Caco-2 (cell line): ENCODE results near the gene EHBP1. TPM values are rescaled to one million over a fixed set of nuclear protein-coding genes. Genes with fewer than 3 reads are reported as not detected.

ENCODE experiments used
- BruUV-seq: library from RNA; stranded (reverse); fragments of 400-500 nt; replicated peaks from 2 replicates; lab custom pipeline; 2021; lab: Mats Ljungman, UMichigan
- CTCF ChIA-PET: fragments of 300-600 bp; sonication (Branson Sonifier 250); formaldehyde crosslinking; loops from one replicate; lab custom pipeline; 2022; ENCODE audit warnings: antibody characterized with exemption; lab: Charles Lee
- POLR2A ChIA-PET: fragments of 300-600 bp; sonication (Branson Sonifier 250); formaldehyde crosslinking; loops from one replicate; lab custom pipeline; 2022; ENCODE audit warnings: antibody characterized with exemption; lab: Charles Lee
- DNase-seq, 2 experiments: peaks; one replicate each; pipeline versions ENCODE4 v3.0.0 to v3.0.0-alpha.2; 2020 to 2022
- H3K27me3 ChIP-seq: replicated peaks from 2 replicates; pipeline ENCODE4 v1.6.0; 2011; ENCODE audit warnings: low read length; ENCODE audit not compliant: control insufficient read depth, insufficient read depth
- H3K36me3 ChIP-seq: 2 replicates; pipeline ENCODE4 v1.5.1; 2011; ENCODE audit warnings: low read length; ENCODE audit not compliant: control insufficient read depth, insufficient read depth
- H3K4me1 ChIP-seq: fragments of 250-450 bp; sonication (Bioruptor Pico); 2 replicates; pipeline ENCODE4 v1.5.1; 2020; ENCODE audit warnings: mild to moderate bottlenecking
- H3K4me3 ChIP-seq: 2 replicates; pipeline ENCODE4 v1.5.1; 2011; ENCODE audit warnings: low read depth, mild to moderate bottlenecking, control low read depth, low read length
- H3K9me3 ChIP-seq: fragments of 250-450 bp; sonication (Bioruptor Pico); 2 replicates; pipeline ENCODE4 v1.5.1; 2020; ENCODE audit warnings: mild to moderate bottlenecking, moderate library complexity
- H3K27ac Mint-ChIP-seq: one replicate; pipeline ENCODE4 v1.8.0; 2022; ENCODE audit warnings: mixed read lengths; ENCODE audit not compliant: unreplicated experiment
- H3K27me3 Mint-ChIP-seq: one replicate; pipeline ENCODE4 v1.8.0; 2022; ENCODE audit warnings: mixed read lengths; ENCODE audit not compliant: insufficient read depth, unreplicated experiment
- H3K36me3 Mint-ChIP-seq: one replicate; pipeline ENCODE4 v1.8.0; 2022; ENCODE audit warnings: mild to moderate bottlenecking, mixed read lengths; ENCODE audit not compliant: insufficient read depth, unreplicated experiment
- H3K4me1 Mint-ChIP-seq: one replicate; pipeline ENCODE4 v1.8.0; 2022; ENCODE audit warnings: low read depth, mixed read lengths; ENCODE audit not compliant: unreplicated experiment
- H3K4me3 Mint-ChIP-seq: one replicate; pipeline ENCODE4 v1.8.0; 2022; ENCODE audit warnings: mild to moderate bottlenecking, moderate library complexity, mixed read lengths; ENCODE audit not compliant: unreplicated experiment
- H3K9me3 Mint-ChIP-seq: one replicate; pipeline ENCODE4 v1.8.0; 2022; ENCODE audit warnings: mixed read lengths; ENCODE audit not compliant: unreplicated experiment
- CTCF ChIP-seq, 2 experiments: fragments of 200-600 bp in 1 of 2; IDR thresholded peaks; 1 replicate in 1 of 2; 2 replicates in 1 of 2; pipeline versions ENCODE4 v1.5.1 to v1.8.0; 2011 to 2022; ENCODE audit warnings: antibody characterized with exemption in 1 of 2, control low read depth in 1 of 2, inconsistent platforms in 1 of 2, low read depth in 1 of 2, low read length in 1 of 2, mild to moderate bottlenecking in 1 of 2, moderate library complexity in 1 of 2; ENCODE audit not compliant: insufficient read depth in 1 of 2, severe bottlenecking in 1 of 2, unreplicated experiment in 1 of 2
- intact Hi-C: fragments of 100-400 bp; cut with micrococcal nuclease; formaldehyde crosslinking; loops from one replicate; pipeline ENCODE4 v1.10.0; 2022; ENCODE audit not compliant: unreplicated experiment
- total RNA-seq: library from RNA; stranded (reverse); gene quantifications from 2 replicates; pipeline ENCODE4 v1.2.3, GENCODE V29; 2022

EHBP1 gene
- total RNA-seq, 1 experiment from 2014 or later: 120 TPM

- no peak for TF ChIP-seq CTCF (IDR thresholded peaks at IDR 0.05; ENCODE audit: insufficient read depth in 1 of 2, low read depth in 1 of 2, low read length in 1 of 2, severe bottlenecking in 1 of 2, unreplicated experiment in 1 of 2)
- peak overlapping the region; percentile 29 for H3K27ac Mint-ChIP-seq
- no peaks in the 10 kb centered on the region for H3K36me3 Mint-ChIP-seq
- Histone ChIP-seq H3K36me3 (no peaks in the 10 kb centered on the region), H3K9me3 (no peaks in the 10 kb centered on the region), H3K4me1 (peaks cover 43% of the 10 kb centered on the region), H3K4me3 (no peak overlapping the region), H3K27me3 (no peaks in the 10 kb centered on the region)
- H3K4me3 Mint-ChIP-seq: no peak overlapping the region
- no TSS peak for BruUV-seq
- ChIA-PET CTCF (interaction anchor here (0.9 to 1.4 kb wide), 2 partner anchors 9 to 94 kb away, joined by 6 to 7 read pairs; no protein-coding TSS in a partner anchor), POLR2A (interaction anchor here (0.5 to 1.2 kb wide), 3 partner anchors 35 to 152 kb away, joined by 3 to 5 read pairs (median 3); partner anchors contain the start of gene EHBP1)
- H3K4me1 Mint-ChIP-seq: peaks cover 38% of the 10 kb centered on the region
- H3K9me3 Mint-ChIP-seq: no peaks in the 10 kb centered on the region
- DNase-seq: no peak
- no peaks in the 10 kb centered on the region for H3K27me3 Mint-ChIP-seq
- intact Hi-C loops: loop anchor here (1.0 to 5.0 kb wide), 2 partner anchors 8 to 113 kb away; no protein-coding TSS in a partner anchor
Measured at GRCh38 chr2:62663920-62664795, 41.4 kb upstream of the EHBP1 start.

- peaks cover 41% of the 10 kb centered on the region for H3K4me1 ChIP-seq
- ChIA-PET CTCF (interaction anchor here (0.7 to 0.9 kb wide), 2 partner anchors 11 to 39 kb away, joined by 3 to 7 read pairs; no protein-coding TSS in a partner anchor), POLR2A (no interaction called here)
- Mint-ChIP-seq H3K4me3 (no peak overlapping the region), H3K36me3 (no peaks in the 10 kb centered on the region), H3K4me1 (peaks cover 26% of the 10 kb centered on the region), H3K9me3 (no peaks in the 10 kb centered on the region), H3K27me3 (no peaks in the 10 kb centered on the region), H3K27ac (no peak overlapping the region)
- no peaks in the 10 kb centered on the region for H3K27me3 ChIP-seq
- intact Hi-C loops: no loop called here
- H3K9me3 ChIP-seq: no peaks in the 10 kb centered on the region
- no TSS peak for BruUV-seq
- no peak for TF ChIP-seq CTCF (IDR thresholded peaks at IDR 0.05; ENCODE audit: insufficient read depth in 1 of 2, low read depth in 1 of 2, low read length in 1 of 2, severe bottlenecking in 1 of 2, unreplicated experiment in 1 of 2)
- no peak for DNase-seq
- no peak overlapping the region for H3K4me3 ChIP-seq
- no peaks in the 10 kb centered on the region for H3K36me3 ChIP-seq
Measured at GRCh38 chr2:62665446-62665845, 40.1 kb upstream of the EHBP1 start.

- POLR2A ChIA-PET: no interaction called here
Measured at GRCh38 chr2:62669180-62669579, 36.3 kb upstream of the EHBP1 start.

More at GRCh38 chr2:62669180-62669579, 36.3 kb upstream of the EHBP1 start:
- Mint-ChIP-seq H3K4me3 (no peak overlapping the region), H3K4me1 (peaks cover 22% of the 10 kb centered on the region), H3K27ac (no peak overlapping the region), H3K36me3 (no peaks in the 10 kb centered on the region), H3K9me3 (no peaks in the 10 kb centered on the region), H3K27me3 (no peaks in the 10 kb centered on the region)
- no peaks in the 10 kb centered on the region for H3K36me3 ChIP-seq
- intact Hi-C loops: no loop called here
- H3K27me3 ChIP-seq: no peaks in the 10 kb centered on the region
- H3K4me1 ChIP-seq: peaks cover 65% of the 10 kb centered on the region
- BruUV-seq: no TSS peak
- H3K9me3 ChIP-seq: no peaks in the 10 kb centered on the region
- TF ChIP-seq CTCF (IDR thresholded peaks at IDR 0.05; ENCODE audit: insufficient read depth in 1 of 2, low read depth in 1 of 2, low read length in 1 of 2, severe bottlenecking in 1 of 2, unreplicated experiment in 1 of 2): no peak
- no peak for DNase-seq
- H3K4me3 ChIP-seq: no peak overlapping the region
- CTCF ChIA-PET: no interaction called here
